HL-60/S4 (cell line): Measurements from ENCODE around the gene DHX16.

ENCODE experiments used
- in situ Hi-C: fragments of 300-500 bp; cut with MboI; formaldehyde crosslinking; loops from 2 replicates; pipeline ENCODE4 v1.14.3; 2022; ENCODE audit warnings: low sequenced_read_pairs

Gene DHX16

DNA sequence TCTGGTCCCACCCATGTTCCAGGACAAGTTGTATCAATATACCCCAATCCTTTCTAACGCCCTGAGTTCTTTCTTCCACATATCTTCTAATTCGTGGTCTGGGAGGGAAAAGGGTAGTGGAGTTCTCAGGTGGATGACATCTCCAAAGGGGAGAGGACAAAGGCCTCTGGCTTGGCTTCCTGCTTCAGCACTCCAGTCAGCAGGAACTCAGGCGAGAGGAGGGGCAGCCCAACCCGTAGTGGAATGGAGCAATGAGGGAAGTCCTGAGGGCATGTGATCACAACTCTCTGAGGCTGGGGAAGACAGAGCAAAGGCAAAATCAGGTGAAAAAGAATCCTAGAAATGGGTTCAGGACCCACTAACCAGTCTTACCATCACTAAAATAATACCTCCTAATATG lies 27.5 kb upstream of the DHX16 start:
- in situ Hi-C loops, result no loop called here

DNA sequence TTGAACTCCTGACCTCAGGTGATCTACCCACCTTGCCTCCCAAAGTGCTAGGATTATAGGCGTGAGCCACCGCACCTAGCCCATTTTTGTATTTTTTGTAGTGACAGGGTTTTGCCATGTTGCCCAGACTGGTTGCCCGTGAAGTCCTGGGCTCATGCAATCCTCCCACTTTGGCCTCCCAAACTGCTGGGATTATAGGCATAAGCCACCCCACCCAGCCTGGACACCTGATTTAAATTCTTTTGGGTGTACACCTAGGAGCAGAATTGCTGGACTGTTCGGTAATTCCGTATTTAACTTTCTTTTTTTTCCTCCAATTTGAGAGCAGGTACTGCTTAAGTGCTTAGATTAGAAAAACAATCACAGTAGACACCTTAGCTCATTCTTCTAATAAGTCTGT lies 23.6 kb upstream of the DHX16 start:
- in situ Hi-C loops, result no loop called here

DNA sequence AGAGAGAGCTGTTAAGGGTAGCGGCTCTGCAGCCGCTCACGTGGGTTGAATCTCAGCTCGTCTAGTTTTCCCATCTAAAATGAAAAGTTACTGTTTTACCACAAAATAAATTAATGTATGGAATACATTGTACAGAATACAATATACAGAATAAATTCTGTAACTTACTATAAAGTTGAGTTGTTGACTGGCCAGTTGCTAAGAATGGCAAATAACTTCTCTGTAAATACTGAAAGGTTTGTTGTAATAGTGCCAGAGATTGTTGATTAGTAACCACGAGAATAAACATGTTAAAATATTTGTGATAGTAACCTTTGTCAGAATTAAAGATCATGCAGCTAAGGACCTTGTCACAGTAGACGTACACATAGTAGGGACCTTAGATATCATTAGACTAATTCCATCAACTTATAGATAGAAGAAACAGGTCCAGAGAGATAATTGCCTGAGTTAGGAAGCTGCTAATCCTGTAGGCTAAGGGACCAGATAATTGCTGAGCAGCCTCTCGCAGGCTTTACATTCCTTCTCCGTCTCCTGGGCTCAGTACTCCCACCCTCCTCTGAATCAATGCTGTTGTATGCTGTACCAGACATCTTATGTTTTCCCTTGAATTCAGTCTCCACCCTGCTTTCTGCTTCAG lies 18.5 kb upstream of the DHX16 start:
- in situ Hi-C loops, result no loop called here

DNA sequence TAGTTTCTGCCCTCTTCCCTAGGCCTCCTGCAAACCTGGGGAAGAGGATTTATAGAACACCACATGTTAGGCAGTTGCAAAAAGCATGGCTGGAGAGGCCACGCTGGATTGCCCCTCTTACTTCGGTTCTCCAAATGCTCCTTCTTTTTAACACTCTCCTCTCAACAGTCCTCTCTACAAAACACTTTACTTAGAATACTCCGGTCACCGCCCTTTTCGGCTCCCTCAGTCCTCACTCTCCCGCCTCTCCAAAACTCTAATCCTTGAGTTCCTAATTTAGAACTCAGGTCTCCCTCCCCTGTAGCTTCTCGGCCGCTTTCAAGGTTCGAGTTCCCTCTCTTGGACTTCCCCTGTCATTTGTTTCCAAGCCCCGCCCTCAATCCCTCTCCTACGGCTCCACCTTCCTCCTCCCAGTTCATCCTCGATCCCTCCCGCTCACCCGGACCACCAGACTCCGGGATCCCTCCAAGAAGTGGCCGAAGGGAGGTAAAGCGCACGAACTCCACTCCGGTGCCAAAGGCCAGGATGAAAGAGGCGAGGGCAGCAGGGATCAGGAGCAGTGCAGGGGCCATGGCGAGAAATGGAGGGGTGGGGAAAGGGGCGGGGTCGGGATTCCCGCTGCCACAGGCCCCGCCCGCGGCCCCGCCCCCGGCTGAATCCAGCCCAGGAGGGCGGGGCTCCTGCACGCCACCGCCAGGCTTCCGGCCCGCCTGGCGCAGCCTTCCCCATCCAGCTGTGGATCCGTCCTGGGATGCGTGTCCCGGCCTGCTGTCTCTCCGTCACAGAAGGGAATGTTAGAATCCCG lies 17.8 kb upstream of the DHX16 start, which contains the start of gene NRM:
NRM (minus strand) TSS at position 582 of the 805 bp plus-strand sequence; CDS start at position 572, 10 bp downstream.
- in situ Hi-C loops, result no loop called here

DNA sequence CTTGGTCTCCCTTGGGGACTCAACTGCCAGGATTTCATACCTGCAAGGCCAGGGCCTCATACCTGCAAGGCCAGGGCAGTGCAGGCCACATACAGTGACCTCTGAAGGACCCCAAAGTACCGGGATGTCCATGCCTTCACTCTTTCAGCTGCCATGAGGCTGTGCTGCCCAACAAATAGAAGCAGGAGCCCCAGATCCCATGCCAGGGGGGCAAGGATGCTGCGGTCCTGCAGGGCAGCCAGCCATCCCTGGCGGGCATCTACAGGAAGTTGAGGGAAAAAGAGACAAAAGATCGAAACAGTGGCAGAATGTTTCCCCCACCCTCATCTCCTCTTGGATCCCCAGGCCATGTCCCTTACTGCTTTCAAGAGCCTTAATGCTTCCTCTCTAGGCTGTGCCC lies 17.2 kb upstream of the DHX16 start:
- in situ Hi-C loops, result no loop called here

DNA sequence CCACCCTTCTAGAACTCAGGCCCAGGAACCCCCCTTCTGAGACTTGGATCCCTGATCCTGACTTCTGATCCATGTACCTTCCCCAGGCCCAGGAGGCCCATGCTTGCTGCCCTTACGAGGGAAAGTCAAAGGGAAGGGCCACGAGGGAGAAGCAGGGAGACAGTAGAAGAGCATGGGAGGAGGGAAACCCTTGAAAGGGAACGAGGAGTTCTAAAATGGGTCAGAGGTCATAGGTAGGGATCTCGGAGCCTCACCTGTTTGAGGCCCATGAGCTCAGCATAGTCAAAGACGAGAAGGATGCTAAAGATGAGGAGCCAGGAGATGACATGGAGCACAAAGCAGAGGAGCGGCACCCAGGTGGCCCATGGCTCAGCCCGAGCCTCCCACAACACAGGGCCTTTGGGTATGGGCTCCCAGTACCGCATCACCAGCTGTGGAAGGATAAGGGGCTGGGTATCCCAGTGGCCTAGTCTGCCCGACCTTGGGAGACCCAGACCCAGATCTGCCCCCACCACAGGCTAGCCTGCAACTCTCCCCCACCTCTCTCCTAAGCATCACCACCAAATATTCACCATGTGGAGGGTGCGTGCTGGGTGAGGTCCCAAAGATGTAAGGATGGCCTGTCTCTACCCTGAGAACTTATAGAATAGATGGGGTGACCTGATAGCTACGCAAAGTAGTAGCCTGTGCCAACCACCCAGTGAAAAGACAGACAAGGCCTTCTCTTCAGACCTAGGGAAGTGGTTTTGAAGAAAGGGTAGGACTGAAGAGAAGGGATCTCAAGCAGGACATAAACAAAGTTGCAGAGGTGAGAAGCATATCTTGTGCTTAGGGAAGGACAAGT lies 16.4 kb upstream of the DHX16 start:
- in situ Hi-C loops, result no loop called here

DNA sequence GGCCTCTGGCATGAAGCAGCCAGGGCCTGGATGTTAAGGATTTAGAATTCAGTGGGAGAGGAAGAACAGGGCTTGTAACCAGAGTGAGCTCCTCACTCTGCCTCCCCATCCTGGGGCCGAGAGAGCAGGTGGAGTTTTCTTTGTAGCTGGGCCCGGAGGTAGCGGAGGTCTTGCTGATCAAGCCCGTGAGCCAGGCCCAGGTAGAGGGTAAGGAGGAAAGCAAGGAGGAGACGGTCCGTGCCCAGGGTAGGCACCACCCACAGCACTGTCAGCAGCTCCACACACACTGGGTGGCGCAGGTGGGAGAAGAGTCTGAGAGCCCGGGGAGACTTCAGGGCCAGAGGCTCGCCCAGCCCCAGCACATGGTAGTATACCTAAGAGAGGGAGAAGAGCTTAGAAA lies 15.8 kb upstream of the DHX16 start:
- in situ Hi-C loops, result no loop called here

DNA sequence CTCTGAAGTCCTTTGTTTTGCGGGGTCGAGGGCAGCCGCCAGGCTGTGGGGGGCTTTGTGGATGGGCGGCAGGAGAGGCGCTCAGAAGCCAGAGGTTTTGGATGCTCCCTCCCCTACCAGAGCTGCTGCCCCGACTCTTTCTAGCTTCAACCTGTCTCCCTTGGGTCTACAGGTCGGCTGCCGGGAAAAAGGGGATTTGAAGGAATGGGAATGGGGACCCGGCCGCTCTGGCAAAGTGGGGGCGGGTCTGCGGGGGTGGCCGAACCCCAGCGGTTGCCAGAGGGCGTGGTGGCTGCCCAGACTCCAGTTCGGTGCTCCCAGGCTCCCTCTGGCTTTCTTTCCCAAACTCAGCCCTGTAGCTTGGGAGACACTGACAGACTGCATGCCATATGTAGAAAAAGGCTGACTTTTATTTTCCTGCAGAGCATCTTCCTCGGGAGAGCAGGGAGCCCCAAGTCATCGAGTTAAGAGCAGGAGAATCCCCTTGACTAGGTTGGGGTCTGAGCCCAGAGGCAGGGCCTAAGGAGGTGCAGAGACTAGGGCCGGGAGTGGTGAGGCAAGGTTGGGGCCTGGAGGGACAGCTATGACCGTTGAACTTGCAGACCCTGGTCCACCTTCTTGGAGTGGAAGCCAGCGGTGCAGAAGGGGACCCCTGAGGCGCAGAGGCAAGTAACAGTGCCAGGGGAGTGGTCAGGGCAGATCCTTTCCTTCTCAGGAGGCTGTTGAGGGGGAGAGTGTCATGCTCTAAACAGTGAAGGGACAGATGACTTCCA lies 15.0 kb upstream of the DHX16 start:
- in situ Hi-C loops, result no loop called here

DNA sequence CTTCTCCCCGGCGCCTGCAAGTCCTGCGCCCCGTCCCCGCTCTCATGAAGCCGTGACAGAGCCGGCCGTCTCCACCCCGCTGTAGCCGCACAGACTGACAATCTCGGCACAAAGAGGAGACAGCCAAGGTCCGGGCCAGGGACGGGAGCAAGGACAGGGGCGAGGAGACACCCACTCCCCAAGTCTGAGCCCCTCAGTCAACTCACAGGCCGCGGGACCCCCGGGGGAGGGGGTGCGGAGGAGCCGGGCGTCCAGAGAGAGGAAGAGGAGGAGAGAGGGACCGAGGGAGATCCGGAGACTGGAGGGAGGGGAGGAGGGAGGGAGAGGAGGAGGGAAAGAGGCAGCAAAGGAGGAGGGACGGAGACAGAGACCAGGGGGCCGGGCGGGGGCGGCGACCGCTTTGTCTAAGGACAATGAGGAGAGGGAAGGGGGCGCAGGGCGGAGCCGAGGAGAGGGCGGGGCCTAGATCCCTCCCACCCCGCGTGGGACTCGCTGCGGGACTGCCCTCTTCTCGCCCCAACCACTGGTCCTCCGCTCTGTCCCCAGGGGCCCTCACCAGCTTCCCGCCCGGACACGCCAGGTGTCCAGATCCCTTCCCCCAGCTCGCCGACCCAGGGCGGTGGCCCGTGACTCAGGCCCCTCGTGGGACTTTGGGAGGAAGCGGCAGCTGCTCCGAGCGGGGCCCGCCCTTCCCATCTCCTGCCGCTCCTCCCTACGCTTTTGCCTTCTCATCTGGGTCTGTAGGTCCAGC lies 14.3 kb upstream of the DHX16 start:
- in situ Hi-C loops, result no loop called here

DNA sequence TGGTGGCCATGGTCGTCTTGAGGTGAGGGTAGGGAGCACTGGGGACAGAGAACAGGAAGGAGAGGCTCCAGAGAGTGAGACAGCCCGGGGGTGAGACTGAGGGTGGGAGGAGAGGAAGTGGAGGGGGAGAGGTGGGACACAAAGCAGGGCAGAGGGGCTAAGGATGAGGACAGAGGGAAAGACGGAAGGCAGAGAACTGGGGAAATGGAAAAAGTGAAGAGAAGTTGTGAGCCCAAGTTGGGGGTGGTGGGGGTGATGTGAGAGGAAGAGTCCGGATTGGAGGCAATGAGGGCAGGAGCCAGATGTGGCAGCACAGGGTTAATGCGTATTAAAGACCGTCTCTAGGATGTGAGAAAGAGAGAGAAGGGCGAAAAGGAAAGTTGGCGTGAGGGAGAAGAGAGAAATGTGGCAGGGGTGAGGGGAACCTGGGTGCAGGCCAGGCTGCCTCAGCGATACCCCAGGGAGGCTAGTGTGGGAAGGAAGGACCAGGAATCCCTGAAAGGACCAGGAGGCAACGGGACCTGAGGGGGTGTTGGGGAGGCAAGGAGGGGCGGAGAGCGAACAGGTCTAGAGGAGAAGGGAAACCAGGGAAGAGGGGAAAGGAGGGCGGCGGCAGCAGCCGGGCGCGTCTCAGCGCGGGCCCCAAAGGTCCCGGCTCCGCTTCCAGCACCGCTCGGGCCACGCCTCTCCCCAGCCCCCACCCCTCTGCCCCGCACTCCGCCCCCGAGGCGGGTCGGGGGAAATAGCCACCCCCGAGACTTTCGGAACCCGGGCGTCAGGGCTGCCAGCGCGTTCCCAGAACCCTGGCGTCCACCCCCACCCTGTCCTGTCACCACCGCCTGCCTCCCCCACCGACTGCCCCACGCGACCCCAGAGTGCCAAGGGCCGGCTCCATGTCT lies 13.5 kb upstream of the DHX16 start, which contains the start of gene PPP1R18:
PPP1R18 (minus strand) TSS at position 637 of the 899 bp plus-strand sequence; CDS start at position 10, 627 bp downstream.
- in situ Hi-C loops, result no loop called here

DNA sequence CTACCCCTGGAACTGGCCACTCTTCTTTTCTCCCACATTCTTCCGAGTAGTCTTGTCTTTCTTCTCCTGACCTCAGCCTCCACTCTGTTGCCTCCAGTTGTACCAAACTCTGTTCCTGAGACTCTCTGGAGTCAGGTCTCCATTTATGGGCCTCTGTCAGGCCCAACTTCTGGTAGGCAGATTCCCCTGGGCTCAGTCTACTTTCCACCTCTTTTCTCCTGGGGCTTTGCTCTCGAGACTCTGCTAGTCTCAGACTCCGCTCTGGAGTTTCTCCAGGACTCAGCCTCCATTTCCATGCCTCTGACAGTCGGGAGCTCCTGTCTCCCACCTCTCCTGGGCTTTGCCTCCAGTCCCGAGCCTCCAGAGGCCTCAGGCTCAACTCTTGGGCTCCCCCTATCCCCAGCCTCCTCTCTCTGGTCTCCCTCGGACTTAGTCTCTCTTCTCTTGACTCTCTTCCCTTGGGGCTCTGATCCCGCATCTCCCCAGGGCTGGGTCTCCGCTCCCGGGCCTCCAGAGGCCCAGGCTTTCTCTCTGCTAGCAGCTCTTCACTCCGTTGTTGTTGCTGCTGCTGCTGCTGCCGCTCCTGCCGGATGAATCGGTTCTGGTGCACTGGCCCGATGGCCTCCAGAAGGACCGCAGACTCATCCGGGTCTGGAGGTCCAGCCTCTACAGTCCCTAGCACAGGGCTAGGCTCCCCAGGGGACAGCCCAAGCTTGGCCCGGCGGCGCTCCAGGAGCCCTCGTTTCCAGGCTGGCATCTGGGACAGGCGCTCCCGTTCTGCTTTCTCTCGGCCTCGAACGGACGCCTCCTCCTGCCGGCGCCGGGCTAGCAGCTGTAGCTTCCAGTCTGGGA lies 12.6 kb upstream of the DHX16 start:
- in situ Hi-C loops, result no loop called here

DNA sequence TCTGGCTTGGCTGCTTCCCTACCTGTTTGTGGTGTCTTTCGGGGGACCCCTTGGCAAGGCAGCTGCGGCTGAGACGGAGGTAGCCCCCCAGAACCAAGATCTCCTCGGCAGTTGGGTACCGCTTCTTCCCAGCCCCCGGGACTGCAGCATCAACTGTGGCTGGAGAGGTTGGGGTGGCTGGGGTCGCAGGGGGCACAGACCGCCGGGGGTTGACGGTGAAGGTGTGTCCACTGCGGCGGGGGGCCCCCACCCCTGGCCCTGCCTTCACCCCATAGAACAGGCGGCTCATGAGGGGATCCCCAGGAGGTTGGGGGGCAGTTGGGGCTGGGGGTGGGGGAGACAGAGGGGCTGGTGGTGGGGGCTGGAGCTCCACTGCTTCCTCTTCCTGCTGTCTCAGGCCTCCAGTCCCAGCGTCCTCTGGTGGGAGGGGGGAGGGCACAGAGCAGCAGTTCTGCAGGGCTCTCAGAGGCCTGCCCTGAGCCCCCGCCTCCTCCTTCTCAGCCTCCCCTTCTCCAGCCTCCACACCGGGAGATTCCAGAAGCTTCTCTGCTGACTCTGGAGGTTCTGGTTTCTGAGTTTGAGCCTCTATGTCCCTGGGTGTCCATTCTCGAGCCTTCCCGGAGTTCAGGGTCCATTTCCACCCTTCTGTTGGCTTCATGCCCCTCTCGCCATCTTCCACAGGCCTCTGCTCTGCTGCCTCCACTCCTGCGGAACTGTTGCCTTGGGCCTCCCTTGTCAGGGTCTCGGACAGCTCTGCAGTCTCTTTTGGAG lies 11.8 kb upstream of the DHX16 start:
- in situ Hi-C loops, result loop anchor here (5.0 kb wide), 1 partner anchor 33 kb away; the partner anchor contains the start of gene MDC1

DNA sequence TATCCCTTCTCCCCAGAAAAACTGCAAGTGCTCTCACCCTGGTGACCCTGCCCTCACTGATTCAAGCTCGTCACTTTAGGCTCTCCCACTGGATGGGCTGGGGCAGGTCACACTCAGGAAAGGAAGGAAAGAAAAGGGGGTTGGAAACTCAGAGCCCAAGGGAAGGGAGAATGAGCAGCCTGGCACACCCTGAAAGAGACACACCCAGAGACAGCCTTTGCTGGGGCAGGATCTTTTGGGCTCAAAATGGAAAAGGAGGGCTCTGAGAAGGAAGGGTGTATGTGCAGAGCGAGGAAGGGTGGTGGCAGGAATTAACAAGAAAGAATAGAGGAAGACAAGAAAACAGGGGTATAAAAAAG lies 11.2 kb upstream of the DHX16 start:
- in situ Hi-C loops, result loop anchor here (5.0 kb wide), 1 partner anchor 33 kb away; the partner anchor contains the start of gene MDC1

DNA sequence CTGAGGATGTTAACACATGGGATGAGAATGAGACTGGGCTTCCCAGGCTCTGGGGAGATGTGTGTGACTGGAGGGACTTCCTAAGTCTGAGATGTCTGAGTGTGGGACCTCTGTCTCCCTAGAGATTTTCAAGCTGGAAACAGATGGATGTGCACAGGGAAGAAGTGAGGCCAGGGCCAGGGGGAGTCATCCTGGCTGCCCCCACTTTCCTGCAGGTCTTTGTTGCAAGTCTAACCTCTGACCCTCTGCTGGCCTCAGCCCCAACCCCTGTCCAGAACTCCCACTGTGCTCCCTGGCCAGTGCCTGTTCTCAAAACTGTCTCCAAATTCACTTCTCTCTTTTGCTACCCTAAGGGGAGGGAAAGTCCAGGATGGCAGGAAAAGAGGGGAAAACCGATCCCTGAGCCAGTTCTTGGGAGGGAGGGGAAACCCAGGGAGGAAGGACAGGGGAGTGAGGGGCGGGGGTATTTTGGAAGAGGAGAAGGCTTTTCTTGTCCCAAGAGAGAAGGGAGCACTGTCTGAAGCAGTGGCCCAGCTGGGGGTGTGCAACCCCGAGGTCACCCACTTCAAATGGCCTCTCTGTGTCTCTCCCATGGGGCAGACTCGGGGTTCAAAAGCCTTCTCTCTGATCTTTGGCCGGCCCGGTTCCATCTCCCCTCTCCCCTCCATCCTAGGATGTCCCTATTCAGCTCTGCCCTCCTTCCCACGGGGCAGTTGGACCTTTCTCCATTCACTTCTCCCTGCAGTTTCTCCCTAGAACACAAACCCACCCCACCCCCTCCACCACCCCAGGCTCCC lies 10.6 kb upstream of the DHX16 start:
- in situ Hi-C loops, result loop anchor here (5.0 kb wide), 1 partner anchor 34 kb away; the partner anchor contains the start of gene MDC1

DNA sequence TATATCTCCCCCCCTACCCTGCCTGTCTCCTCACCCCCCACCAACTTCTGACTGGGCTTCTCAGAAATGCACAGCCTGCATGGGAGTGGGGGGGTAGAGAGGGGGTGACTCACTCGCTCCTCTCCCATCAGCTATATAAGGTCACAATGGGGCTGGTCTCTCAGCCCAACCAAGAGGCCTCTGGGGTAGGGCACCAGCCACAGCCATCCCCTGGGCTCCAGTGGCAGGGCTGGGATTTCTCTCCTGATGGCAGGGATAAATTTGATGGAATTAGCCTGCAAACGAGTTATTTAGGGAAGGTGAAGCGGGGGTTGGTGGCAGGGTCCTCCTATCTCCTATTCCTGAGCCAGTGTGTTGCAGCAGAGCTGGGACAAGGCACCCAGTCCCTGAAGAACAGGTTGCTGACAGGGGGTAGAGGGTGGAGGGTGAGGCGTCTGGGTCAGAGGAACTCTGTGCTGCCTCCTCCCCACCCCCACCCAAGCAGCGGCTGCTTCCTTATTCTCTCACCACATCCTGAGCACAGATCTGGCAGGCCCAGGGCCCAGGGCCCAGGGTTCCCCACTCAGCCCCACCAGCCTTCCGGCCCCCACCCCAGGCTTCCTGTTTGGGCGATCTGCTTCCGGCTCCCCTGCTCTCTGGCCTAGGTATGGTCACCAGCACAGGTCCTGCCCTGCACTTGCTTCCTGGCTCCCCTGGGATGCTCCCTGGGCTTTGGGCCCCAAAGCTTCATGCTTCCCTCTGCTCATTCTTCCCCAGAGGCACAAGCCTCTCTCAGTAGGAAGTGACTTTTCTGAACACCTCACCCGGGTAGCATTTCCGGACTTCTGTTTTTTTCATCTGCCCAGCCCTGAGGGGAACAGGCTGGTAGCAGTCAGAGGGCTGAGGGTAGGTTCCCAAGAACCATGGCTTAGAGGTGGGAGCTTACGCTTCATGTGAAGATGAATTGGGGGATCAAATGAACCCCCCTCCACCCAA lies 9.6 kb upstream of the DHX16 start:
- in situ Hi-C loops, result loop anchor here (5.0 kb wide), 1 partner anchor 35 kb away; the partner anchor contains the start of gene MDC1
